Astrocyte of the spinal cord (primary cell): ENCODE data around the gene CPSF7.

ENCODE experiments used
- DNase-seq: peaks from one replicate; pipeline ENCODE4 v3.0.0; 2011; ENCODE audit warnings: low read depth, low spot score
- H3K4me3 ChIP-seq: 2 replicates; pipeline ENCODE4 v1.5.1; 2011; ENCODE audit warnings: low read depth, mild to moderate bottlenecking, low read length, moderate library complexity
- CTCF ChIP-seq: IDR thresholded peaks from 2 replicates; pipeline ENCODE4 v1.5.1; 2012; ENCODE audit warnings: low read depth, mild to moderate bottlenecking, low read length, inconsistent platforms
- in situ Hi-C: cut with HindIII; loops from 2 replicates; pipeline ENCODE4 v1.10.0; 2017; ENCODE audit warnings: low sequenced_read_pairs

CPSF7 gene

DNA sequence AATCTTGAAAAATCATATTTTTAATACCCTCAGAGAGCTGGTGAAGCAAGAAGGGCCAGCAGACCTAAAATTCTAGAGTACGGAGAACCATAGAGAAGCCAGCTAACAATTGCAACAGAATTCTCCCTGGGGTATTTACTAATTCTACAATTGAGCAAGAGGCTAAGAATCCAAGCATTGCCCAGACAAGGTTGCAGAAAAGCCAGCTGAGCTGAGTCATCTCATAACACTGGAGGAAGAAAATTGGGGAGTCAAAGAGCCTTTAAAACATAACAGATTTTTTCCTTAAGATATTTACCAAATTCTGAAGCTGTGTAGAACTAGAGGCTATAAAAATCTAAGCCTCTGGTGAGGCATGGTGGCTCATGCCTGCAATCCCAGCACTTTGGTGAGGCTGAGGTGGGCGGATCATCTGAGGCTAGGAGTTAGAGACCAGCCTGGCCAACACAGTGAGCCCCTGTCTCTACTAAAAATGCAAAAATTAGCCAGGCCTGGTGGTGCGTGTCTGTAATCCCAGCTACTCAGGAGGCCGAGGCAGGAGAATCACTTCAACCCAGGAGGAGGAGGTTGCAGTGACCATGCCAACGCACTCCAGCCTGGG lies 51.0 kb downstream of the CPSF7 start:
- in situ Hi-C loops = no loop called here
- H3K4me3 ChIP-seq = no peak overlapping the region
- peak; percentile 91 for DNase-seq
- TF ChIP-seq CTCF = no peak

- no peak for DNase-seq
- H3K4me3 ChIP-seq = no peak overlapping the region
- in situ Hi-C loops = no loop called here
- TF ChIP-seq CTCF = no peak
These were observed 52.2 kb downstream of the CPSF7 start for GRCh38 chr11:61377461-61378160.

- no peak for DNase-seq
- TF ChIP-seq CTCF = no peak
- H3K4me3 ChIP-seq = no peak overlapping the region
- in situ Hi-C loops = no loop called here
These were observed 54.0 kb downstream of the CPSF7 start for GRCh38 chr11:61375761-61376108.

DNA sequence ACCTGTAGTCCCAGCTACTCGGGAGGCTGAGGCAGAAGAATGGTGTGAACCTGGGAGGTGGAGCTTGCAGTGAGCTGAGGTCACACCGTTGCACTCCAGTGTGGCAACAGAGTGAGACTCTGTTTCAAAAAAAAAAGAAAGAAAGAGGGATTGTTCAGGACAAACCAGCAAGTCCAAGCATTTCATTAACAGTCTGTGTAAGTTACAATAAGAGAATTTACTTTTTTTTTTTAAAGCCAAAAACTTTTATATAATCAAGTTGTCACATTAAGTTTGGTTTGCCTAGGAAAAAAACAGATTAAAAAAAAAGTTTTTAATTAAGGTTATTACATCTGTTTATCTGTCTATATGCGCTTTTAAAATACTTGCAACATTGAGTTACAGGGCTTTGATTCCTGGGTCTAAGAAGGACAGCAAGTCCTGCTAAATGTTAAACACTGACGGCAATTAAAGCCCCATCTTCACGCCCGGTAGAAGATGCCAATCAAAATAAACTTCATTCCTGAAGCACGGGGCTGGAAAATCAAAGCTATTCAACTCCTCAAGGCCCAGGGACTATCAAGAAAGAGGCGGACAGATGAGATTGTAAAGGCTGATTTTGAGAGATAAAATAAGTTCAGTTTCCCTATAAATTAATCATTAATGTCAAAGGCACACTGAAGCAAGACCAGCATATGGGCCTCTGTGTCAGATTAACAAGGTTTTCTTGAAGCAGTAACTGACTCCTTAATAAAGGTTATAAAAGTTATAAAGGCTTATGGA lies 56.9 kb downstream of the CPSF7 start:
- in situ Hi-C loops = no loop called here
- H3K4me3 ChIP-seq = no peak overlapping the region
- no peak for TF ChIP-seq CTCF
- no peak for DNase-seq

GRCh38 chr11:61370349-61371005 lies 59.3 kb downstream of the CPSF7 start:
- no peak for DNase-seq
- in situ Hi-C loops = no loop called here
- TF ChIP-seq CTCF = no peak
- no peak overlapping the region for H3K4me3 ChIP-seq
